Fibroblast of mammary gland (primary cell): Measurements from ENCODE around the gene CCDC117.

Experiments
- DNase-seq: peaks from one replicate; pipeline ENCODE4 v3.0.0-alpha.2; 2010; ENCODE audit warnings: low read depth
- H3K4me3 ChIP-seq: 2 replicates; pipeline ENCODE4 v1.5.1; 2011; ENCODE audit warnings: low read depth, mild to moderate bottlenecking, low read length, moderate library complexity; ENCODE audit not compliant: control insufficient read depth
- TF ChIP-seq, protein P1 (sequence below): conservative IDR thresholded peaks from 2 replicates; pipeline ENCODE4 v1.5.1; 2011; ENCODE audit warnings: low read depth, low read length, inconsistent platforms; ENCODE audit not compliant: control insufficient read depth, insufficient read depth

CCDC117 gene

GRCh38 chr22:28835630-28836189, 63.2 kb downstream of the CCDC117 start:
- no peak overlapping the region for H3K4me3 ChIP-seq
- DNase-seq = no peak
- TF ChIP-seq, protein P1, sequence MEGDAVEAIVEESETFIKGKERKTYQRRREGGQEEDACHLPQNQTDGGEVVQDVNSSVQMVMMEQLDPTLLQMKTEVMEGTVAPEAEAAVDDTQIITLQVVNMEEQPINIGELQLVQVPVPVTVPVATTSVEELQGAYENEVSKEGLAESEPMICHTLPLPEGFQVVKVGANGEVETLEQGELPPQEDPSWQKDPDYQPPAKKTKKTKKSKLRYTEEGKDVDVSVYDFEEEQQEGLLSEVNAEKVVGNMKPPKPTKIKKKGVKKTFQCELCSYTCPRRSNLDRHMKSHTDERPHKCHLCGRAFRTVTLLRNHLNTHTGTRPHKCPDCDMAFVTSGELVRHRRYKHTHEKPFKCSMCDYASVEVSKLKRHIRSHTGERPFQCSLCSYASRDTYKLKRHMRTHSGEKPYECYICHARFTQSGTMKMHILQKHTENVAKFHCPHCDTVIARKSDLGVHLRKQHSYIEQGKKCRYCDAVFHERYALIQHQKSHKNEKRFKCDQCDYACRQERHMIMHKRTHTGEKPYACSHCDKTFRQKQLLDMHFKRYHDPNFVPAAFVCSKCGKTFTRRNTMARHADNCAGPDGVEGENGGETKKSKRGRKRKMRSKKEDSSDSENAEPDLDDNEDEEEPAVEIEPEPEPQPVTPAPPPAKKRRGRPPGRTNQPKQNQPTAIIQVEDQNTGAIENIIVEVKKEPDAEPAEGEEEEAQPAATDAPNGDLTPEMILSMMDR = no peak

DNA sequence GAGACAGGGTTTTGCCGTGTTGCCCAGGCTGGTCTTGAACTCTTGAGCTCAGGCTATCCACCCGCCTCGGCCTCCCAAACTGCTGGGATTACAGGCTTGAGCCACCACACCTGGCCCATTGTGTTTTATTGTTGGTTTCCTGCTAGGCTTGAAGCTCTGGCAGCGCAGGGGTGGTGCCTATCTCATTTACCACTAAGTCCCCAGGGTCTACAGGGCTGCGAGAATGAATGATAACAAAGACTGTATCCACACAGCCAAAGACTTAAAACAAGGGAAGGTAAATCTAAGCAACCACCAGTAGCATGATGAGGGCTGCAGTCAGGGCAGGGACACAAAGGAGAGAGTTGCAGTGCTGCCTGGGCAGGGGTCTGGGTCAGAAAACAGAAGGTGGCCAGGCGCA, 65.1 kb downstream of the CCDC117 start:
- H3K4me3 ChIP-seq = no peak overlapping the region
- TF ChIP-seq, protein P1 = no peak
- DNase-seq = no peak
